GM19463 (cell line): ENCODE measurements around the gene MARCHF9.
A peak's percentile ranks its signal among the peaks of the same experiment; 100 is the strongest.

ENCODE experiments used
- ATAC-seq: cut with Tn5 transposase; IDR thresholded peaks from one replicate; pipeline ENCODE4 v1.9.1; 2021; ENCODE audit warnings: mild to moderate bottlenecking, moderate library complexity; ENCODE audit not compliant: unreplicated experiment

Gene MARCHF9

GRCh38 chr12:57753756-57754337 lies 1.1 kb upstream of the MARCHF9 start:
- ATAC-seq, result no peak

- ATAC-seq, result no peak
These were observed 221 bp downstream of the MARCHF9 start for GRCh38 chr12:57755194-57755453.

- no peak for ATAC-seq
These were observed 810 bp downstream of the MARCHF9 start for GRCh38 chr12:57755454-57756372.

DNA sequence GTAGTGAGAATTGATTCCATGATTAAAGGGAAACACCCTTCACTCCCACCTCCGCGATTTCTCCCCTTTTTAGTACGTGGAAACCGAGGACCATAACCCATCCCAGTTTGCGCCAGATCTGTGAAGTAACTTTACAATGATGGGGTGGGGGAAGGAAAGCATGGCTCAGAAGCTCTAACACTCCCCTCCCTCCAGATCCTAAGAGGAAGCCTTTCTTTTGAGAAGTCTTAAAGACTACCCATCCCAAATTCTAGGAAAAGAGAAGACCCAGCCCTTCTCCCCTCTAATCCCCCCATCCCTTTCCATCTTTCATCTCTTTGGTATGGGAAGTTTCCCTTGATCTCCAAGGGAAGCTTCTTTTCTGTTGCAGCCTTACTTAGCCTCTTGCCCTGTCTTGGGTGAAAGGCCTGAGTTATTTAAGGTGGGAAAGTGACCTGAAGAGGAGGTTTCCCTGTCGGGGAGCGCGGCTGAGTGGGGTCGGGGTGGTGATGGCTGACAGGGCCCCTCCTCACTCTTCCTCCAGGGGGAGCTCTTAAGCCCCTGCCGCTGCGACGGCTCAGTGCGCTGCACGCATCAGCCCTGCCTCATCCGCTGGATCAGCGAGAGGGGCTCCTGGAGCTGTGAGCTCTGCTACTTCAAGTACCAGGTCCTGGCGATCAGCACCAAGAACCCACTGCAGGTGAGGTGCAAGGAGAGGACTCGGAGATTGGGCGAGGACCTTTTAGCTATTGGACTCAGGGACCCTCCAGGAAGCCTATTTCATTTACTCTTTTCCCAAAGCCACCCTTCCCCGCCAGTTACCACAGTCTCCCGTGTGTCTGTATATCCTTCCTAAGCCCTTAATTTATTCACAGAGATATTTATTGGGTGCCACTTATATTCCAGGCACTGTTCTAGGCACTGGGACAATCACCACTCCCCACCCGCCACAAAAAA lies 1.8 kb downstream of the MARCHF9 start:
- ATAC-seq, result peak; percentile 26

DNA sequence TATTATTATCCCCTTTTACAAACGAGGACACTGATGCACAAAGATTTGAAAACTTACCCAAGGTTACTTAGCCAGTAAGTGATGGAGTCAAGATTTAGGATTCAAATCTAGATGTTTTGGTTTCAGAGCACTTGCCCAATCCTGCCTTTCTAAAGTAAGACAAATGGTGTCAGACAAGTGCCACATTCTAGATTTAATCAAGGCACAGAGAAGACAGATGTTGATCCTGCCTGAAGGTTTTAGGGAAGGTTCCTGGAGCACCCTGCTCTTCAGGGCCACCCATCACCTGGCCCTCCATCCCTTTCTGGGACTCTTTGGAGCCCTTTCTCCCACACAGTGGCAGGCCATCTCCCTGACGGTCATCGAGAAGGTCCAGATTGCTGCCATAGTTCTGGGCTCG lies 2.9 kb downstream of the MARCHF9 start:
- no peak for ATAC-seq

DNA sequence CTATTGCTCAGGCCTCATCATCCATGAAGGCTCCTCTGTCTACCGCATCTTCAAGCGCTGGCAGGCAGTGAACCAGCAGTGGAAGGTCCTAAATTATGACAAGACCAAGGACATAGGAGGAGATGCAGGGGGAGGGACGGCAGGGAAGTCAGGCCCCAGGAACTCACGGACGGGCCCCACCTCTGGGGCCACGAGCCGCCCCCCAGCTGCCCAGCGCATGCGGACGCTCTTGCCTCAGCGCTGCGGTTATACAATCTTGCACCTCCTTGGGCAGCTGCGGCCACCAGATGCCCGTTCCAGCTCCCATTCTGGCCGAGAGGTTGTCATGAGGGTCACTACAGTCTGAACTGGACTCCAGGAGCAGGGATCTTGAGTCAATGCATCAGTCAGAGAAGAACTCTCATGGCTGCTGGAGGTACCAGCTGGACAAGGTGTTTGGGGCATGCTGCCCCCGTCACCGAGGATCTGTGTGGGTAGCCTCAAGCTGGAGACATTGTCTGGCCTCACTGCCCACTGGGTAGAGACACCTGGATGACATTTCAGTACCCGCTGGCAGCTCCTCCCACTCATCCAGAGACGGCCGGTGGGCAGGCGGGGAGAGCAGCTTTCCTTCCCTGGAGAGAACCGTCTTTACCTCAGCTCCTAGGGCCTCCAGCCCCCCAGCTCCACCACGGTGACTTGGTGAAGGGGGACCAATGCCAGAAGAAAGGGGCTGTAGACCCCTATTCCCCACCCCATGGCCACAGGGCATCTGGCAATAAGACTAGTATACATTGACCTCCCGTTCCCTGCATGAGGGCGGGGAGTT lies 3.9 kb downstream of the MARCHF9 start:
- no peak for ATAC-seq

DNA sequence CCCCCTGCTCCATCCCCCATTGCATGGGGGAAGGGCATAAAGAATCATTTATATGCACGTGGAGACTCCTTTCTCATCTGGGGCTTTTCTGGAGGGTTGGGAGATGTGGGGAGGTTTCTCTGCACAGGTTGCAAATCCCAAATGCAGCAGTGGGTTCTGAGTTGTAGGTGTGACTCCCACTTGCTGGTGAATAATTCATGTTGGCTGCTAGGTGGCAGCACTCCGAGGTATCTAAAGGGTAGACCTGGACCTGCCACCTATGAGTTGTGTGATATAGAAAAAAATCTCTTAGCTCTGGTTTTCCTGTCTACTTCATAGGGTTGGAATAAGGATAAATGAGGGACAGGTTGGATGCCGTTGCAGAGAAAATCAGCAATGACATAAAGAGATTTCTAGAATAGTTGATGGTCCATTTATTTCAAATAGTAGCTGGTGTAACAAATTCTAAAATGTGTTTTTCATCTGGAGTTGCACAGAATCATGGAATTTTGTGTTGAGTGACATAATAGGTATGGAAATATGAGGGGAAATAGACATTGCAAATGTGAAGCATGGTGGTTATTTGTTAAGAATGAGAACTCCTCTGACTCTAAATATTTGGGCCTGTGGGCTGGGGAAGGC lies 4.6 kb downstream of the MARCHF9 start:
- no peak for ATAC-seq

DNA sequence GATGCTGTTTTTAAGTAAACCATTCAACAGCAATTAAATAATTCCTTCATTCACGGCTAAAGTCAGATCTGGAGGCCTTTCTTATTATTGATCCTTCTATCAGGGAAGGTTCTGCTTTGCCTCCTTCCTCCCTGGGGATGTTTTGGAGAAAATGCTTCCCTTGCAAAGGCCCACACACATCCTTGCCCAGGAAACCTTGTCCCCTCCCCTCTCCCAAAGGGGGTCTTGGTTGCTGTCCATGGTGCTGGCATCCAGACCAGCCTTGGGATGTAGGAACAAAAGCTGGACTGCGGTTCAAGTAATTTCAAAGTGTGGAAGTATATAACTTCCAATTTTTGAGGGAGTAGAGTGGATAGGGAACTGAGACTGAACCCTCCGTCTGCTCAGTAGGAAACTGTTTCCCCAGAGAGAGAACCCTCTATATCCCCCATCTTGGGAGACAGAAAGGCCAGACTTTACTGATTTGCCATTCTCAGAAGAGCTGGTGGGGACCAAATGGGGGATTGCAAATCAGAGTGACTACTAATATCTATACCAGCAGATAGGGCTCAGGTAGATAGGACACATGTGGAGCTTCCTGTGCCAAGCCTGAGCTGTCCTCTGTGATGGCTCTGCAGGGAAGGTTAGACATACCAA lies 5.6 kb downstream of the MARCHF9 start:
- ATAC-seq, result no peak

DNA sequence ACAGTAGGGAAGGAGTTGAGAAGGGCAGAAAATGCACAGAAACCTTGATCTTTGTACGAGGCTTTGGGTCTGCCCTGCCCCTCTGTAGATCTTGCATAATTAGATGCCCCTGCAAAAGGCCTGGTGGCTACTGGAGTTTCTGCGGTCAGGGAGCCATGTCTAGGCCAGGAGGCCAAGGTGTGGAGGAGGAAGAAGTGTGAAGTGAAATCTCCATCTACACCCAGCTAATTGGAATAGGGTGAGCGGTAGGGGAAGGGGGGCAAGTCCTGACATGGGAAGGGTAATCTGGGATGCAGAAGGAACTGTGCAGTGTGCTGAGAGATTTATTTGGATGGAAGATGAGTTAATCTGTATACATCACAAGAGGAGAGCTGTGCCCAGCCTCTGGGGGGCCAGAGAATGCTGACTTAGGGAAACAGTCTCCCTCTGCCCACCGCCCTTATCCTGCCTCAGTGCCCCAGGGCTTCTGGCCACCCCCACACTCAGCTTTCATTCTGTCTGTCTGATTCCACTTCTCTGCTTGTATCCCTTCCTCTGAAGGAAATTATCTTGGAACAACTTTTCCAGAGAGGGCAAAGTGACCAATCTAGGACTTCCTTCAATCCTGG lies 6.6 kb downstream of the MARCHF9 start:
- ATAC-seq, result no peak

DNA sequence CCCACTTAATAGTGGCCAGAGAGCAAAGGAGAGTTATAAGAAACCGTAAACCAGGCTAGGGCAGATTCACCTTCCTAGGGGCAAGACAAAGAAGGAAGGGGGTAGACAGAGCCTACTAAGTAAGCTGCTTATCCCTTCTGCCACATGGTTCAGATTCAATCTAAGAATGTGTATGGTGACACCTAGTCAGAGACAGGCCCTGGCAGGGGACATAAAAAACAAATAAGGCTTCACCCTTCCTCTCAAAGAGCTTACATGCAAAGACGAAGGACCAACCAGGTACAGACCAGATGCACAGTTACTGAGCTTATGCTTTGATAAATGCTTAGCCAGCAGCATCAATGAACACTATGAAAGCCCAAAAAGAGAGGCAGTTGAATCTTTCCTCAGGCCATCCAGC lies 7.6 kb downstream of the MARCHF9 start:
- ATAC-seq, result no peak

GRCh38 chr12:57763881-57764661 lies 9.2 kb downstream of the MARCHF9 start:
- no peak for ATAC-seq

DNA sequence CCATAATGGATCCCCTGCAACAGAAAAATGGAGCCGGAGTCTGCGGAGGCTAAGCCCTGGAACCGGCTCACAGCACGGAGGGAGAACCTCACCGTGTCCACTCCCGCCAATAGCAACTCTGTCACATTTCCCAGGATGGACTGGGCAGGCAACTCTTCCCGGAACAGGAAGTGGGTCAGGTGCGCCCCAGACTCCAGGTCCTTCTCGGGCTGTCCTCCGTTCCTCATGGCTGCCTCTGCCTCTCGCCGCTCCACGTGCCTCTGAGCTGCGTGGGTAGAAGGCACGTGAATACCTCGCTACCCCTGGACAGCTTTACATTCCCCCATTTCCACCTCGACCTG lies 9.7 kb downstream of the MARCHF9 start:
- ATAC-seq, result peak; percentile 7

- ATAC-seq, result peak; percentile 60
These were observed 10.2 kb downstream of the MARCHF9 start for GRCh38 chr12:57765003-57765697.

DNA sequence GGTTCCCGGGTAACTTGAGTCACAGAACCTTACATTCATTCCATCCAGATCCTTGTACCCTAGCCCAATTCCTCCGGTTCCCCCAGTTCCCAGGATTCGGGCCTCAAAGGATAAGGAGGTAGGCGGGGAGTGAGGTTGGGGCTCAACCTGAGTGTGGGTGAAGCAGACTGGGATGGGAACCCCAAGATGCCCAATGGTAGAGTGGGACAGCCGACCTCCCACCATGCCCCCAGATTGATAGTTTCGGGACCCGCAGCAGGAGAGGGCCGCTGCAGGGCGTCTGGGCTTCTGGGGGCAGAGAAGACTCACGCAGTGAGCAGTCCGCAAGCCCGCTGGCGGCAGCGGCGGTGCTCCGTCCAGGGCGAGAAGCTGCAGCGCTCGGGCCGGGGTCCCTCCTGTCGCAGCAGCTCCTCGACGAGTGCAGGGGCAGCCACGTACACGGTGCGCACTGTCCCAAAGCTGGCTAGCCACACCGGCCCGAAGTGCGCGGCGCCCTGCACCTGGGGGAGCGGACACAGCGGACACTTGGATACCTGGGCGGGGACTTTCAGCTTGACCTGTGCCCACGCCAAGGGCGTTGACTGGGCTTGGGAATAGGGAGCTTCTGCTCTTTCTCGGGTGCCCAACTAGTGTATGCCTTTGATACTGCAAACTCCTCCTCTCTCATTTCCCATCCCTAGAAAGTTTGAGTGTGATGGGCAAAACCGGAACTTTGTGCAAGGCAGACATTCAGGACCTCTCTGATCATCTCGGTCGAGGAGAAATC lies 11.0 kb downstream of the MARCHF9 start:
- ATAC-seq, result peak; percentile 12

DNA sequence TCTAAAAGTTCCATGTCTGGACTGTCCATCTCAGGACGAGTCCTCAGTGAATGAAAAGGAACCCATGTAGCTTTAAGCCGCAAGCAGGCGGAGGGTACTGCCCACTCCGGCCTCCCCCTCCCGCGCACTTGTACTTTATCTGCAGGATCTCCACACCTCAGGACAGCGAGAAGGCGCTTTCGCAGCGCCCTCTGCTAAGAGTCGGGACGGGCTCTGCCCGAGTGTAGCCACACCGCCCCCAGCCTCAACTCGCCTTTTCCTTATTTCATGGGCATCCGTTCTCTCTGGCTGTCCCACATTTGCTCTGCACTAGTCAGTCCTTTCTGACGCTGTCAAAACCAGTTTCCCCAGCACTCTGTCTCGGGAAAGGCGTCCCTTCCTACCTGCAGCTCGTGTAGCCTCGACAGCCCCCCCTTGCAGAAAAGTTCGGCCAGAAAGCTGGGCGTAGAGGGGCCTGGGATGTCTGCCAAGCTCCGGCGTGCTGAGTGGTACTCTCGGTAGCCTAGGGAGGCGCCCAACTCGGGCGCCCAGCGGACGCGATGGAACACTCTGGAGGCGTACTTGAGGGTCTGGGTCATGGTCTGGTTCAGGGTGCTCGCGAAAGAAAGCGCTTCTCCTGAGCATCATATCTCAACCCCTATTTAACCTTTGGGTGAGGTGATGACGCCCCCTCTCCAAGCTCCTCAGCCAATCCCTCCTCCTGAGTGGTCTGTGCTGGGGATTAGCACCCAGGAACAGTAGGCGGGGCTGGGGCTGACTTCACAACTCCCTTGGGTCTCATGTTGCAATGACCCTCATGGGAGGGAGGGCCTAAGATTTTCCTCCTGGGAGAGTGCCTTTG lies 11.8 kb downstream of the MARCHF9 start, which contains the start of gene CYP27B1:
CYP27B1 (minus strand) TSS at position 615 of the 841 bp plus-strand sequence; CDS start at position 578, 37 bp downstream.
- no peak for ATAC-seq

- ATAC-seq, result no peak
These were observed 12.4 kb downstream of the MARCHF9 start for GRCh38 chr12:57767305-57767698.
